Astrocyte (in vitro differentiated cells and primary cell): ENCODE data around the gene P3H4.

Experiments
- EZH2 ChIP-seq: IDR thresholded peaks from 2 replicates; pipeline ENCODE4 v1.6.1; 2012; ENCODE audit warnings: mild to moderate bottlenecking, low read length, inconsistent platforms; ENCODE audit not compliant: insufficient read depth
- TF ChIP-seq, protein P1 (sequence below): IDR thresholded peaks from 2 replicates; pipeline ENCODE4 v1.5.1; 2011; ENCODE audit warnings: low read depth, mild to moderate bottlenecking, inconsistent platforms, low read length, moderate library complexity; ENCODE audit not compliant: insufficient read depth

DNA sequence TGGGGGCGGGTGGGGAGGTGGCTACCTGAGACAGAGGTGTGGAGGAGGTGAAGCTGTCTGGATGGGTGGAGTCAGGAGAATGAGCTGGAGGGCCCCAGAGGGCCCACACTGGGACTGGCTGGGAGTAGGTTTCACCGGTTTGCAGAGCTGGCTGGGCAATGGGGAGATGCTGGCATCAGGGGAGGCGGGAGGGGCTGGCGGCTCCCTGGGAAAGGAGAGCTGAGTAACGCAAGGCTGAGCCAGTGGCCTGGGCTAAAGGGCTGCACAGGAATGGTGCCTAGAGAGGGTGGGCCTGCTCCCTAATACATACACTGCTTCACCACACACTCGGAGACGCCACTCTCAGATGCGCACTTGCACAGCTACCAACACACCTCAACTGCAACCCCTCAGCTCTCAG is 12.4 kb downstream of the P3H4 start:
- TF ChIP-seq, protein P1, sequence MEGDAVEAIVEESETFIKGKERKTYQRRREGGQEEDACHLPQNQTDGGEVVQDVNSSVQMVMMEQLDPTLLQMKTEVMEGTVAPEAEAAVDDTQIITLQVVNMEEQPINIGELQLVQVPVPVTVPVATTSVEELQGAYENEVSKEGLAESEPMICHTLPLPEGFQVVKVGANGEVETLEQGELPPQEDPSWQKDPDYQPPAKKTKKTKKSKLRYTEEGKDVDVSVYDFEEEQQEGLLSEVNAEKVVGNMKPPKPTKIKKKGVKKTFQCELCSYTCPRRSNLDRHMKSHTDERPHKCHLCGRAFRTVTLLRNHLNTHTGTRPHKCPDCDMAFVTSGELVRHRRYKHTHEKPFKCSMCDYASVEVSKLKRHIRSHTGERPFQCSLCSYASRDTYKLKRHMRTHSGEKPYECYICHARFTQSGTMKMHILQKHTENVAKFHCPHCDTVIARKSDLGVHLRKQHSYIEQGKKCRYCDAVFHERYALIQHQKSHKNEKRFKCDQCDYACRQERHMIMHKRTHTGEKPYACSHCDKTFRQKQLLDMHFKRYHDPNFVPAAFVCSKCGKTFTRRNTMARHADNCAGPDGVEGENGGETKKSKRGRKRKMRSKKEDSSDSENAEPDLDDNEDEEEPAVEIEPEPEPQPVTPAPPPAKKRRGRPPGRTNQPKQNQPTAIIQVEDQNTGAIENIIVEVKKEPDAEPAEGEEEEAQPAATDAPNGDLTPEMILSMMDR: no peak
- no peak for TF ChIP-seq EZH2
